HEK293 (cell line): Measurements from ENCODE around the gene CHCHD10.

Experiments used
- EGR2 ChIP-seq: fragments of 450-650 bp; formaldehyde crosslinking; IDR thresholded peaks from 2 replicates; pipeline ENCODE4 v1.5.1; 2016; ENCODE audit warnings: low read depth, missing biosample characterization, missing genetic modification characterization
- KLF16 ChIP-seq: fragments of 450-650 bp; formaldehyde crosslinking; IDR thresholded peaks from 2 replicates; pipeline ENCODE4 v1.5.1; 2017; ENCODE audit warnings: missing biosample characterization, missing genetic modification characterization
- KLF7 ChIP-seq: fragments of 450-650 bp; formaldehyde crosslinking; IDR thresholded peaks from 2 replicates; pipeline ENCODE4 v1.5.1; 2016; ENCODE audit warnings: missing biosample characterization, missing genetic modification characterization, borderline replicate concordance
- OSR2 ChIP-seq: fragments of 450-650 bp; formaldehyde crosslinking; IDR thresholded peaks from 2 replicates; pipeline ENCODE4 v1.5.1; 2016; ENCODE audit warnings: missing biosample characterization, missing genetic modification characterization
- PRDM6 ChIP-seq: fragments of 450-650 bp; formaldehyde crosslinking; IDR thresholded peaks from 2 replicates; pipeline ENCODE4 v1.5.1; 2017; ENCODE audit warnings: missing biosample characterization, missing genetic modification characterization
- SALL2 ChIP-seq: fragments of 450-650 bp; formaldehyde crosslinking; IDR thresholded peaks from 2 replicates; pipeline ENCODE4 v1.5.0; 2017; ENCODE audit warnings: missing biosample characterization, mild to moderate bottlenecking, missing genetic modification characterization, borderline replicate concordance
- SCRT2 ChIP-seq: fragments of 450-650 bp; formaldehyde crosslinking; IDR thresholded peaks from 2 replicates; pipeline ENCODE4 v1.5.1; 2016; ENCODE audit warnings: missing biosample characterization, missing genetic modification characterization
- SETDB1 ChIP-seq: IDR thresholded peaks from one replicate; pipeline ENCODE4 v1.6.1; 2017; ENCODE audit warnings: mild to moderate bottlenecking, low read length, moderate library complexity, mixed read lengths; ENCODE audit not compliant: insufficient read length
- SP2 ChIP-seq: fragments of 450-650 bp; formaldehyde crosslinking; IDR thresholded peaks from 2 replicates; pipeline ENCODE4 v1.5.1; 2016; ENCODE audit warnings: missing biosample characterization, missing genetic modification characterization
- ZBTB26 ChIP-seq: fragments of 450-650 bp; formaldehyde crosslinking; optimal IDR thresholded peaks from 2 replicates; pipeline ENCODE3; 2016; ENCODE audit warnings: missing biosample characterization, mild to moderate bottlenecking, missing genetic modification characterization
- ZEB2 ChIP-seq: fragments of 450-650 bp; formaldehyde crosslinking; IDR thresholded peaks from 2 replicates; pipeline ENCODE4 v1.5.1; 2016; ENCODE audit warnings: missing biosample characterization, missing genetic modification characterization
- ZFHX2 ChIP-seq: fragments of 450-650 bp; formaldehyde crosslinking; conservative IDR thresholded peaks from 2 replicates; pipeline ENCODE4 v1.5.1; 2016; ENCODE audit warnings: missing biosample characterization, missing genetic modification characterization
- ZNF114 ChIP-seq: fragments of 450-650 bp; formaldehyde crosslinking; IDR thresholded peaks from 2 replicates; pipeline ENCODE4 v1.5.0; 2017; ENCODE audit warnings: missing biosample characterization, missing genetic modification characterization
- ZNF133 ChIP-seq: fragments of 450-650 bp; formaldehyde crosslinking; IDR thresholded peaks from 2 replicates; pipeline ENCODE4 v1.5.1; 2016; ENCODE audit warnings: missing biosample characterization, missing genetic modification characterization
- ZNF202 ChIP-seq: fragments of 450-650 bp; formaldehyde crosslinking; IDR thresholded peaks from 2 replicates; pipeline ENCODE4 v1.5.1; 2016; ENCODE audit warnings: missing biosample characterization, missing genetic modification characterization, borderline replicate concordance
- ZNF214 ChIP-seq: fragments of 450-650 bp; formaldehyde crosslinking; IDR thresholded peaks from 2 replicates; pipeline ENCODE4 v1.5.1; 2017; ENCODE audit warnings: missing biosample characterization, mild to moderate bottlenecking, missing genetic modification characterization, borderline replicate concordance
- ZNF394 ChIP-seq: fragments of 450-650 bp; formaldehyde crosslinking; IDR thresholded peaks from 2 replicates; pipeline ENCODE4 v1.5.1; 2016; ENCODE audit warnings: missing biosample characterization, missing genetic modification characterization, mild to moderate bottlenecking, moderate library complexity, borderline replicate concordance
- ZNF404 ChIP-seq: fragments of 450-650 bp; formaldehyde crosslinking; IDR thresholded peaks from 2 replicates; pipeline ENCODE4 v1.5.1; 2017; ENCODE audit warnings: missing biosample characterization, missing genetic modification characterization
- ZNF433 ChIP-seq: fragments of 450-650 bp; formaldehyde crosslinking; IDR thresholded peaks from 2 replicates; pipeline ENCODE4 v1.5.1; 2016; ENCODE audit warnings: missing biosample characterization, missing genetic modification characterization, low read depth
- ZNF510 ChIP-seq: fragments of 450-650 bp; formaldehyde crosslinking; IDR thresholded peaks from 2 replicates; pipeline ENCODE4 v1.5.1; 2018; ENCODE audit warnings: mild to moderate bottlenecking, missing genetic modification characterization, missing biosample characterization; ENCODE audit not compliant: insufficient replicate concordance
- ZNF548 ChIP-seq: fragments of 450-650 bp; formaldehyde crosslinking; IDR thresholded peaks from 2 replicates; pipeline ENCODE4 v1.5.1; 2016; ENCODE audit warnings: missing biosample characterization, missing genetic modification characterization
- ZNF580 ChIP-seq: fragments of 450-650 bp; formaldehyde crosslinking; IDR thresholded peaks from 2 replicates; pipeline ENCODE4 v1.5.1; 2016; ENCODE audit warnings: missing biosample characterization, missing genetic modification characterization
- ZNF600 ChIP-seq: fragments of 450-650 bp; formaldehyde crosslinking; IDR thresholded peaks from 2 replicates; pipeline ENCODE4 v1.5.1; 2016; ENCODE audit warnings: missing biosample characterization, missing genetic modification characterization
- ZNF623 ChIP-seq: fragments of 450-650 bp; formaldehyde crosslinking; IDR thresholded peaks from 2 replicates; pipeline ENCODE4 v1.5.1; 2016; ENCODE audit warnings: missing biosample characterization, missing genetic modification characterization
- ZNF645 ChIP-seq: fragments of 450-650 bp; formaldehyde crosslinking; IDR thresholded peaks from 2 replicates; pipeline ENCODE4; 2016; ENCODE audit warnings: missing biosample characterization, missing genetic modification characterization
- ZNF664 ChIP-seq: fragments of 450-650 bp; formaldehyde crosslinking; IDR thresholded peaks from 2 replicates; pipeline ENCODE4 v1.5.1; 2016; ENCODE audit warnings: missing biosample characterization, missing genetic modification characterization
- ZNF692 ChIP-seq: fragments of 450-650 bp; formaldehyde crosslinking; IDR thresholded peaks from 2 replicates; pipeline ENCODE4 v1.5.1; 2016; ENCODE audit warnings: missing biosample characterization, missing genetic modification characterization
- ZNF792 ChIP-seq: fragments of 450-650 bp; formaldehyde crosslinking; IDR thresholded peaks from 2 replicates; pipeline ENCODE4 v1.5.1; 2016; ENCODE audit warnings: missing biosample characterization, missing genetic modification characterization
- ZSCAN5A ChIP-seq: fragments of 450-650 bp; formaldehyde crosslinking; IDR thresholded peaks from 2 replicates; pipeline ENCODE4 v1.5.1; 2016; ENCODE audit warnings: missing biosample characterization, missing genetic modification characterization
- ZXDB ChIP-seq: fragments of 450-650 bp; formaldehyde crosslinking; IDR thresholded peaks from 2 replicates; pipeline ENCODE4 v1.5.1; 2016; ENCODE audit warnings: missing biosample characterization, missing genetic modification characterization

Gene CHCHD10

GRCh38 chr22:23716811-23717801, 50.7 kb downstream of the CHCHD10 start (continued):
- TF ChIP-seq ZBTB26 (tag by site-specific recombination) (peak; percentile 79), ZNF394 (tag by site-specific recombination) (peak; percentile 75; the same call in 1 of the 2 replicates), ZNF548 (tag by site-specific recombination) (no peak), KLF16 (tag by site-specific recombination) (peak; percentile 93), ZNF792 (no peak), ZXDB (tag by site-specific recombination) (peak; percentile 96), SCRT2 (peak; percentile 59), ZNF404 (tag by site-specific recombination) (no peak), ZNF202 (tag by site-specific recombination) (no peak), ZNF645 (tag by site-specific recombination) (no peak), EGR2 (tag by site-specific recombination) (peak; percentile 70; the same call in 1 of the 2 replicates), SETDB1 (no peak), ZNF664 (no peak), PRDM6 (tag by site-specific recombination) (no peak), ZNF510 (tag by site-specific recombination) (no peak), ZNF214 (no peak), ZNF133 (tag by site-specific recombination) (no peak), KLF7 (tag by site-specific recombination) (no peak), ZSCAN5A (0 out of 2 replicates have a peak, but pooled peaks have one; percentile 68), ZEB2 (tag by site-specific recombination) (peak; percentile 89), SP2 (tag by site-specific recombination) (peak; percentile 57), ZNF692 (tag by site-specific recombination) (peak; percentile 65), ZFHX2 (tag by site-specific recombination) (peak; percentile 79), ZNF600 (no peak), ZNF433 (tag by site-specific recombination) (no peak), ZNF114 (tag by site-specific recombination) (no peak), ZNF580 (peak; percentile 92), ZNF623 (tag by site-specific recombination) (peak; percentile 21; the same call in 1 of the 2 replicates), OSR2 (tag by site-specific recombination) (peak; percentile 78), SALL2 (no peak)
